Right cardiac atrium (tissue), 5 donors: ENCODE measurements around the gene RIIAD1. TPM values are rescaled to one million over a fixed set of nuclear protein-coding genes. Genes with fewer than 3 reads are reported as not detected.
A peak's percentile ranks its signal among the peaks of the same experiment; 100 is the strongest.

Experiments used
- ATAC-seq, 2 donors: fragments of 200-7000 bp; cut with Tn5 transposase; one replicate each; pipeline versions ENCODE4 v1.8.0 to v1.9.1; 2020; ENCODE audit warnings: moderate library complexity in 2 of 2, mild to moderate bottlenecking in 1 of 2
- DNase-seq, 3 donors: peaks; one replicate each; pipeline ENCODE4 v3.0.0-alpha.2; 2020
- H3K27ac ChIP-seq: one replicate; pipeline ENCODE4 v1.5.1; 2013; ENCODE audit warnings: mild to moderate bottlenecking, low read length, control low read depth, moderate library complexity
- H3K27me3 ChIP-seq: one replicate; pipeline ENCODE4 v1.6.1; 2013; ENCODE audit not compliant: control insufficient read depth, insufficient read depth
- H3K4me1 ChIP-seq: one replicate; pipeline ENCODE4 v1.6.1; 2013; ENCODE audit warnings: low read length; ENCODE audit not compliant: control insufficient read depth, insufficient read depth
- H3K4me3 ChIP-seq: one replicate; pipeline ENCODE4 v1.5.1; 2013; ENCODE audit warnings: low read length, control low read depth
- H3K9me3 ChIP-seq: one replicate; pipeline ENCODE4 v1.6.1; 2013; ENCODE audit warnings: low read length; ENCODE audit not compliant: control insufficient read depth
- WGBS: extraction: QIAGEN DNeasy Blood & Tissue Kit; methylation state at CpG from one replicate; pipeline ENCODE4 v1.1.7; 2013; 5-methylcytosine and 5-hydroxymethylcytosine counted together
- intact Hi-C, 4 donors: fragments of 100-400 bp; cut with DNase I; formaldehyde crosslinking; loops; one replicate each; pipeline versions ENCODE4 v1.11.0 to v1.14.0; 2022 to 2023
- polyA plus RNA-seq: library from polyadenylated mRNA; stranded (reverse); fragments of 200-250 nt; gene quantifications from one replicate; pipeline ENCODE4 v1.2.3, GENCODE V29; 2013
- total RNA-seq, 4 donors: library from RNA; stranded (reverse); fragmentation: NEBNext Ultra II Directional; extraction: Animal tissue kit (Norgen Biotek cat#: 25700); gene quantifications; one replicate each; pipeline ENCODE4 v1.2.1, GENCODE V29; 2021
- donor health status: healthy with polysubstance abuse.
- donor health status: DM: no; HTN: yes; CAD: no.
- donor health status: DM: no; HTN: no; CAD: no.
- donor health status: DM: no; HTN: yes; CAD: no; lungs with severe emphysema.
- donor health status: DM: yes; HTN: yes; CAD: no.

The RIIAD1 gene
- total and polyA plus RNA-seq, 5 donors = 6.0 to 19.3 (median 7.7) TPM

DNA sequence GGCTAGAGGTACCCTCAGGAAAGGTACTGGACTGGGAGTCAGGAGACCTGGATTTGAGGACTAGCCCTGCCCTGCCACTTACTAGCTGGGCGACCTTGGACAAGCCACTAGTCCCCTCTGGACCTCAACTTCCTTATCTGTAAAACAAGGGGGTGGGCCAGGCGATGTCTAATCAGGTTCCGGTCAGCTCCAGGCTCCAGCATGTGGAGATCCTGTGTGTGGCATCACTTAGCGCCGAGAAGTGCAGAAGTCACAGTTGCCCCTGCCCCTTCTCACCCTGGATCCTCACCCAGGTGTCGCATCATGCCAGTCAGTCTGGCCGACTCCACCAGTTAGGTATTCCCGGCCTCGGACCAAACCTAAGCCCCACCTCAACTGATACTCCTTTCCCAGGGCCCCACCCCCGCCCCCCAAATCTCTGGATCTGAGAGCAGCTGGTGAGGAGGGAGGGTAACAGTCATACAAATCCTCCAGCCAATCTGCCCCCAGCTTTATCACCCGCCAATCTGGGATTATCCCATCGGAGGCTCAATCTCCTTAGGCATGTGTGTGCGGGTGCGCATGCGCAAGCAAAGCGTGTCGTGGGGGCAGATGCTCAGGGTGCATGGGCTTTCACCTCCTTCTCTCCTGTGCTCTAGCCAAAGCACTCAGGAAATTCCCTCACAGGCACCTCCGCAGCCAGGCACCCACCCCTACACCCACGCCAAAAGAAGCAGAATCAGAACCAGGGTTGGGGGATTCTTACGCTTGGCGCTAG lies 10.1 kb upstream of the RIIAD1 start:
- Histone ChIP-seq H3K9me3 (no peaks in the 10 kb centered on the region), H3K4me1 (no peaks in the 10 kb centered on the region), H3K27ac (no peak overlapping the region), H3K27me3 (no peaks in the 10 kb centered on the region), H3K4me3 (no peak overlapping the region)
- ATAC-seq (no peak), DNase-seq (no peak)
- intact Hi-C loops = no loop called here
- WGBS = 75% methylated on average over 21 of the region's 21 CpGs

DNA sequence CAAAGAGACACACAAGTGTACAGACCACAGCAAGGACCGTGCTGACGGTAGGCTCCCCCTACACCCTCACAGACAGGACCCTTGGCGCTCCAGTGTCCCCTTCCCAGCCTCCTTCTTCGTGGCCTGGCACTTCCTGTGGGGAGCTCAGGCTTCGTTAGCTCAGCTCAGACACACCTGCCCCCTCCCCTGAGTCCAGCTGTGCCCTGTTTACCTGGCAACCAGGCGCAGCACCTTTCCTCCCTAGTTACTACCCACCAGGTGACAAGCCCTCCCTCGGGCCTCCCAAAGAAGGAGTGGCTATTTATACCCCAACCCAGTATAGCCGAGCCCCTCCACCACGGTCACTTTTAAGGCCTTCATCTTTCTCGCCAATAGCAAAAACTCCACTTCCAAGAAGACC lies 9.4 kb upstream of the RIIAD1 start:
- 63% methylated on average over 10 of the region's 10 CpGs for WGBS

DNA sequence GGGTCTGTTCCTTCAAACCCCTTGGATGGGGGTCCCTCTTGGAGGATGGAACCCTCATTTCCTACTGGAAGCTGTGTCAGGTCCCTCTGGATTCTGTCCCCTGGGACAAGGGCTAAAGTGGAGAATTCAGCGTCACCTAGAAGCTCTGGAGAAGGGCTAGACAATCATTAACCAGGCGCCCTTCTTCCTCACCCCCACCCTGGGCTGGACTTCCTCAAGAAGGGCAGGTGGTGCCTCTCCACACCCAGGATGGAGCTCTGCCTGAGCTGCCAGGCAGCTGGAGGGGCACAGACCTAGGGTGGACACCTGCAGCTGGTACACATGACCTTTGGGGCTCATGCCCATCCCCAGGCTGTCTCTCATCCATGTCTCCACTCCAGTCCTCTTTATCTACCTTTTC lies 8.3 kb upstream of the RIIAD1 start:
- Histone ChIP-seq H3K4me1 (no peaks in the 10 kb centered on the region), H3K27me3 (no peaks in the 10 kb centered on the region), H3K9me3 (no peaks in the 10 kb centered on the region), H3K27ac (no peak overlapping the region), H3K4me3 (no peak overlapping the region)
- intact Hi-C loops = no loop called here
- ATAC-seq (no peak), DNase-seq (no peak)
- 82% methylated on average over 2 of the region's 2 CpGs for WGBS

More for the DNA sequence above, 9.4 kb upstream of the RIIAD1 start:
- Histone ChIP-seq H3K9me3 (no peaks in the 10 kb centered on the region), H3K27me3 (no peaks in the 10 kb centered on the region), H3K4me1 (no peaks in the 10 kb centered on the region), H3K4me3 (no peak overlapping the region), H3K27ac (no peak overlapping the region)
- ATAC-seq (no peak), DNase-seq (no peak)
- intact Hi-C loops = no loop called here

DNA sequence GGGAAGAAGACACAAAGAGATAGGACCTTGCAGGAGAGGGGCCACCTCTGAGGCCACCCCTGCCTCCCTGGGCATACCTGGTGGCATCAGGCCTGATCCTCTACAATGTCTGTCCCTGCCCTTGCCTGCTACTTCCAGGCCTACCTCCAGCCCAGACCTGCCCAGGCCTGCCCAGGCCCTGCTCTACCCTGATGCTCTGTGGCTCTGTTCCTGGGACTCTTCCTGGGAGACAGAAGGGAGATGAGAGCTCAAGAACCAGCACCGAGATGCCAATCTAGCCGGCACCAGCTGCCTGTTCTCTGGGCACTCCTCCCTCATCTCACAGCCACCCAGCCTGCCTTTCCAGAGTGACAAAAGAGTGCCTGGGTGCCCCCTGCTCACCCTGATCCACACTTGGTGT lies 7.4 kb upstream of the RIIAD1 start:
- intact Hi-C loops = no loop called here
- DNase-seq = no peak

DNA sequence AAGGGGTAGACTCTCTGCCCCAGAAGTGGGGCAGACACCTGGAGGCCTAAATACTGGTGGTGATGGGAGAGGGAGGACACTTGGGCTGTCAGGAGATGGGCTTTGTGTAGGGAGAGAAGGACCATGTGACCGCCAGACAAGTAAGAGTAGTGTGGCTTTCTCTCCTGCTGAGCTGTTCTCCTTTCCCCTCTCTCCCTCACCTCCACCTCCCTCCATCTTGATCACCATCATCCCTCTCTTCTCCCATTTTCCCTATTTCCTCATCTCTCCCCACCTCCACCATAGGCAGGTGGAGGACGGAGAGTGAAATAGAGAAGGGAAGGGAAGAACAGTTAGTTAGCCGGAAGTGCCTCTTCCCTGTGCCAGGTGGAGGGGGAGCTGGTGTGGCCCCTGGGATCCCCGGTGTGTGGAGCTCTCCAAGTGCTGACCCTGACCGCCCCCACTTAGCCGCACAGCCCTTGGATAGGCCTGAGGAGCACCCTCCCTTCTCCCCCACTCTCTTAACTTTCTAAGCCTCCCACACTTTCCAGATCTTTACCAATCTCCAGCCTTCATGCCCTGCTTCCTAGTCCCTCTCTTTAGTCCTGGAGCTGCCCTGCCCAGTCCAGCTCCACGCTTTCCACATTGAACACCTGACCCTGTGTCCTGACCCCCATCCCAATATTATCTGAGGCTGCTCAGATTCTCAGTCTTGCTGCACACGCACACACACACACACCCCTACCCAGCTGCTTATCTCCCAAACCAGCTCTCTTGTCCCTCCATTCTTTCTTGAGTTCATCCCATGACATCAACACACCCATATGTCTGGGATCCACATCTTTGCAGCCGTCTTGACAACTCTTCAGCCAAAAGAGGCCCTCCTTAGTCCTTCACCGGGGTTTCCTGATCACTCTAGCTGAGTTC lies 6.2 kb upstream of the RIIAD1 start:
- H3K9me3 ChIP-seq = no peaks in the 10 kb centered on the region
- intact Hi-C loops = no loop called here
- ATAC-seq = no peak
- 68% methylated on average over 10 of the region's 10 CpGs for WGBS
- H3K4me1 ChIP-seq = no peaks in the 10 kb centered on the region
- no peak for DNase-seq
- H3K27me3 ChIP-seq = no peaks in the 10 kb centered on the region
- H3K27ac ChIP-seq = no peak overlapping the region
- H3K4me3 ChIP-seq = no peak overlapping the region

More for the DNA sequence above, 7.4 kb upstream of the RIIAD1 start:
- WGBS = 87% methylated on average over 2 of the region's 2 CpGs
- H3K27ac ChIP-seq = no peak overlapping the region
- H3K4me1 ChIP-seq = no peaks in the 10 kb centered on the region
- no peaks in the 10 kb centered on the region for H3K9me3 ChIP-seq
- H3K27me3 ChIP-seq = no peaks in the 10 kb centered on the region
- H3K4me3 ChIP-seq = no peak overlapping the region
- ATAC-seq = no peak

DNA sequence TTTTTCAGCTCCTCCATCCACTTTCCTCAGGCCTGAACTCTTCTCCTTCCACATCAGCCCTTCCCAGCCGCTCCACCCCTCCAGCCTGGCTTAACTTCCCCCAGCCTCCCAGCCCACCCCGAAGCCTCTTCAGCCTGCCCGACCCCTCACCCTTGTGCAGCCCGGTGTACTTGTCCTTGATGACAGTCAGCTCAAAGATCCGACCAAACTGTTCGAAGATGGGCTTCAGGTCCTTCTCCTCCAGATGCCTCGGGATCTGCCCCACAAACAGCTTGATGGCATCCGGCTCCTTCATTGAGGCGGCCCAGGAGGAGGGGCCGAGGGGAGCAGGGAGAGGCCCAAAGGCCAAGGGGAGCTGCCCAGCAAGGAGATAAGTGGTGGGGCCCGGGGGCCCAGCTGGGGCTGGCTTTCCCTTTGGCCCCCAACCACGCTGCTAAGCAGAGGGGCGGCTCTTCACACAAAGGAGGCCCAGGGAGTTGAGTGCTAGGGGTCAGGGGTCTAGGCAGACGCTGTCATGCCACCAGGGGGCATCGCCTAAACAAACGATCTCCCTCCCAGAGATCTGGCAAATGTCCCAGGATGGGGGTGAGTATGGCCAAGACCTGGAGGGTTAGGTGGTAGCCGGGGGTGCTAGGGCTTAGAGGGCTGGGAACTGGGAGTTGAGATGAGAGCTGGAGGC lies 5.5 kb upstream of the RIIAD1 start:
- WGBS = 33% methylated on average over 17 of the region's 17 CpGs
- ATAC-seq (no peak), DNase-seq (no peak)
- intact Hi-C loops = no loop called here
- no peaks in the 10 kb centered on the region for H3K4me1 ChIP-seq
- no peak overlapping the region for H3K4me3 ChIP-seq
- no peak overlapping the region for H3K27ac ChIP-seq
- no peaks in the 10 kb centered on the region for H3K9me3 ChIP-seq
- H3K27me3 ChIP-seq = no peaks in the 10 kb centered on the region

DNA sequence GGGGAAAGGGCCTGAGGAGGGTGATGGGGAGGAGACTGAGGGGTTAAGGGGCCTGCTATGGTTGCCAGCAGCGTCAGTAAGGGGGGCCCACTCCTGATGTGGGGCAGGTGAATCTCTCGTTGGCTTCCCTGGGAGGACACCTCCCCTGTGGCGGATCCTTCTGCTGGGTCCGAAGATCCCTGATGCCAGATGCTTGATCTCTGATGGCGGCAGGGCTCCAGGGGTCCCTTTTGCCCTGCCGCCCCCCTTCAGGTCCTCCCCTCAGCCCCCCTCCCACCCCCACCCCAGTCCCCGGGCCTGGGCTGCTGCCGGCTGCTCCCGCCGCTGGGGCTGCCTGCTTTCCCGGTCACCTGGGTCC lies 4.9 kb upstream of the RIIAD1 start:
- Histone ChIP-seq H3K9me3 (no peaks in the 10 kb centered on the region), H3K4me3 (no peak overlapping the region), H3K27me3 (no peaks in the 10 kb centered on the region), H3K4me1 (no peaks in the 10 kb centered on the region), H3K27ac (no peak overlapping the region)
- no peak for DNase-seq
- intact Hi-C loops = no loop called here
- WGBS = 3% methylated on average over 11 of the region's 11 CpGs
- ATAC-seq = no peak

DNA sequence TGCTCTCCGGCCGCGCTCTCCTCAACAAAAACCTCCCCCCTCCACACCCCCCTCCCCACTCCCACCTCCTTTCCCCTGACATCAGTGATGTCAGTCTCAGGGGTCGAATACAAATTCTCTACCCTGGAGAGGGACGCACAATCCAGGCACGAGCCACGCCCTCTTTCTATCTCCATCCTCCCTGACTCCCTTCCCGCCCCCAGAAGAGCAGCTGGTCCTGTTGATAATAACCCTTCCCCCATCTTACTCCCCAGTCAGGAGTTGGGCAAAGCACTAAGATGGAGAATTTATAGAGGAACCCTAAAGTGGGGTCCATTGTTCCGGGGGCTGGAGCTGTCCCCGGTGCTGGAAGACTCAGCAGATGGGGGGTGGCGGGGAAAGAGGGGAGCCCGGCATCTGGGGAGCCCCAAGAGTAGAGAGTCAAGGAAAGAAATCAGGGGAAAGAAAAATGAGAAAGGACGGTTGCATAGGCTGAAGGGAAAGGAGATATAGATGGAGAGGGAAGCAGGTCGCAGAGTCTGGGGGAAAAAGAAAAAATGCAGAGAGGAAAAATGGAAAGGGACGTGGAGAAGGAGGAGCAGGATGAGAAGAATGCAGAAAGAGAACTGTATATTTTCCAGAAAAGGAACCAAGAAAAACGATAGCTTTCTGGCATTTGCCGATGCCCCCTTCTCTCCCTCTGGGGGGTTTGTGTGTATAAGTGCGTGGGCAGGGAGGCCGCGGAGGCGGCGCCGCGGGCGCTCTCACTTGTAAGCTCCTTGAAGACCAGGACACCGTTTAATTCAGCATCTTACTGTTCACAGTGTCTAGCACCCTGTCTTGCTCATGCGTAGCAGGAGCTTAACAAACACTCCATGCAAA lies 4.3 kb upstream of the RIIAD1 start, which contains the start of gene CELF3:
Gene CELF3 (minus strand): TSS at position 33 of the 861 bp plus-strand sequence. CDS start 783 bp downstream, outside the sequence.
- Histone ChIP-seq H3K4me3 (no peak within 1 kb of the TSS), H3K27me3 (no peaks in the 10 kb centered on the region), H3K27ac (no peak within 1 kb of the TSS), H3K9me3 (no peaks in the 10 kb centered on the region), H3K4me1 (no peaks in the 10 kb centered on the region)
- peak; percentile 7 for ATAC-seq
- WGBS = 6% methylated on average over 27 of the region's 27 CpGs
- DNase-seq = no peak
- intact Hi-C loops = no loop called here

DNA sequence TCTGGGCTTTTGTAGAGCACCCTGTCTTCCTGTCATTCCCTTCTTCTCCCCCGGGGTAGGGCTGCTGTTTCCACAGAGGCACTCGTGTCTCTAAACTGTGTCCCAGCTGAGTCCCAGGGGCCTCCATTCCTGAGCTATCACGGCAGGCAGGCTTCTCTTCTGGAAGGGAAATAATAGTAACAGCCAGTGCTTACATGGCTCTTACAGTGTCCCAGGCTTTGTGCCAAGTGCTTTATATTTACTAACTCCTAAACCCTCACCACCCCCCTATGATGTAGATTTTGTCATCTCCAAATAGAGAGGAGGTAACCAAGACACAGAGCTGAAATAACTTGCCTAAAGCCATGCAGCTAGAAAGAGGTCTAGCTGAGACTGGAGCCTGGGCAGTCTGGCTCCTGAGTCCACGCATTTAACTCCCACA lies 3.3 kb upstream of the RIIAD1 start:
- no peak overlapping the region for H3K4me3 ChIP-seq
- H3K9me3 ChIP-seq = no peaks in the 10 kb centered on the region
- DNase-seq (no peak), ATAC-seq (peak in 1 of 2 donors; percentile 34)
- H3K27ac ChIP-seq = no peak overlapping the region
- intact Hi-C loops = no loop called here
- WGBS = 21% methylated on average over 4 of the region's 4 CpGs
- no peaks in the 10 kb centered on the region for H3K4me1 ChIP-seq
- H3K27me3 ChIP-seq = no peaks in the 10 kb centered on the region

DNA sequence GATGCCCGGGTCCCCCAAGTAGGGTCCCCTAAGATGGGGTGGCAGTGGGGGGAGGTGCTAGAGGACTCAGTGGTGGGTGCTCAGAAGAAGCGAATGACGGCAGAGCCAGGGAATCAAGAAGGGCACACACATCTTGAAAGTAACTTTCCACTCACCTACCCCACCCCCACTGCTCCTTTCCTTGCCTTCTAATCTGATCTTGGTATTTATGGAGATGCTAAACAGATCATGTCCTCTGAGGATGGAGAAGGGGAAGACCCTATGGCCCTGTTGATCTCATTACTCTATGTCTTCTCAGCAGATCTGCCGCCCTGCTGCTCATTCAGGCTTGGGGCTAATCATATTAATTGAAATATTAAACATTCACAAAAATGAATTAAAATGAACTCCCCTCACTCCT lies 2.7 kb upstream of the RIIAD1 start:
- no peaks in the 10 kb centered on the region for H3K4me1 ChIP-seq
- no peak overlapping the region for H3K27ac ChIP-seq
- WGBS = 86% methylated on average over 4 of the region's 4 CpGs
- ATAC-seq = no peak
- intact Hi-C loops = no loop called here
- H3K27me3 ChIP-seq = no peaks in the 10 kb centered on the region
- no peak overlapping the region for H3K4me3 ChIP-seq
- DNase-seq = no peak
- H3K9me3 ChIP-seq = no peaks in the 10 kb centered on the region
